Adrenal gland (tissue), 12 donors: ENCODE measurements around the gene PTPRN2. TPM values are rescaled to one million over a fixed set of nuclear protein-coding genes. Genes with fewer than 3 reads are reported as not detected.
"Not testable (repeated sequence)": the region's sequence is repeated elsewhere in the genome, so short reads cannot be mapped to it uniquely, and the experiment has no call there.

Experiments used
- DNase-seq, 7 donors: peaks; one replicate each; pipeline ENCODE4 v3.0.0-alpha.2; 2019 to 2020
- H3K27ac ChIP-seq, 5 donors: fragments of 200-600 bp; sonication (generic) in 4 of 5; 1 replicate in 3 of 5; 2 replicates in 2 of 5; pipeline versions ENCODE4 v1.5.1 to v1.8.0; 2016 to 2020; ENCODE audit warnings: mild to moderate bottlenecking in 1 of 5
- H3K27me3 ChIP-seq: fragments of 200-600 bp; 2 replicates; pipeline ENCODE4 v1.8.0; 2021
- H3K36me3 ChIP-seq, 2 donors: fragments of 200-600 bp; replicated peaks in 1 of 2; 1 replicate in 1 of 2; 2 replicates in 1 of 2; pipeline versions ENCODE4 v1.5.1 to v1.8.0; 2018 to 2022
- H3K4me1 ChIP-seq, 2 donors: fragments of 200-600 bp; replicated peaks in 1 of 2; 1 replicate in 1 of 2; 2 replicates in 1 of 2; pipeline versions ENCODE4 v1.5.1 to v1.8.0; 2018 to 2021
- H3K4me3 ChIP-seq, 4 donors: fragments of 200-600 bp; sonication (generic) in 3 of 4; one replicate each; pipeline ENCODE4 v1.5.1; 2016 to 2018
- H3K9me3 ChIP-seq, 3 donors: fragments of 200-600 bp; sonication (generic) in 1 of 3; replicated peaks in 1 of 3; 1 replicate in 2 of 3; 2 replicates in 1 of 3; pipeline versions ENCODE4 v1.5.1 to v1.8.0; 2016 to 2021
- POLR2A ChIP-seq, 2 donors: fragments of 450-650 bp; IDR thresholded peaks; one replicate each; pipeline ENCODE4 v1.6.1; 2017; ENCODE audit warnings: antibody characterized with exemption in 2 of 2, mild to moderate bottlenecking in 2 of 2, moderate library complexity in 1 of 2
- WGBS, 4 donors: extraction: QIAGEN DNeasy Blood & Tissue Kit in 2 of 4; methylation state at CpG; one replicate each; pipeline versions ENCODE4 v1.1.5 to v1.1.7; 2013 to 2017; 5-methylcytosine and 5-hydroxymethylcytosine counted together
- intact Hi-C, 2 donors: fragments of 100-400 bp; cut with DNase I; formaldehyde crosslinking; loops; one replicate each; pipeline versions ENCODE4 v1.14.1 to v1.15.0; 2022 to 2023
- polyA plus RNA-seq, 3 donors: library from polyadenylated mRNA; stranded (reverse); fragments of 200-250 nt in 2 of 3; fragments of 350-450 nt in 1 of 3; fragmentation: Illumina TruSeq in 1 of 3; extraction: RNeasy Lipid Tissue Mini Kit (QIAGEN cat#74804) in 1 of 3; gene quantifications; one replicate each; pipeline ENCODE4 v1.2.3, GENCODE V29; 2013 to 2014
- total RNA-seq, 9 donors: library from RNA; depleted of rRNA in 4 of 9; stranded (reverse); fragments of >200 nt in 4 of 9; fragments of 120-200 nt in 1 of 9; fragmentation: NEBNext Ultra II Directional in 1 of 9; extraction: Animal tissue kit (Norgen Biotek cat#: 25700) in 1 of 9; gene quantifications; one replicate each; pipeline versions ENCODE4 v1.1.0 to v1.2.4, GENCODE V29; 2013 to 2023
- TF ChIP-seq, protein P1 (sequence below), 6 experiments: fragments of 450-650 bp in 4 of 6; fragments of 200-600 bp in 2 of 6; sonication (generic) in 1 of 6; IDR thresholded peaks; 1 replicate in 5 of 6; 2 replicates in 1 of 6; pipeline versions ENCODE4 v1.5.1 to v1.8.0; 2016 to 2021; ENCODE audit warnings: antibody characterized with exemption in 6 of 6, mild to moderate bottlenecking in 2 of 6, moderate library complexity in 1 of 6
- donor health status: healthy with polysubstance abuse.
- donor health status: Bipolar disorder and iron deficiency.
- donor health status: DM: yes; HTN: yes; CAD: no.
- donor health status: DM: no; HTN: no; CAD: no.
- donor health status: DM: no; HTN: no; CAD: no.
- donor health status: DM: yes; HTN: yes; CAD: no.

The PTPRN2 gene
- total and polyA plus RNA-seq, 12 donors = 2.2 to 16.2 (median 3.4) TPM

GRCh38 chr7:158534598-158534997 lies 53.0 kb downstream of the PTPRN2 start:
- no peak for DNase-seq
- Histone ChIP-seq H3K4me1 (no peaks in the 10 kb centered on the region), H3K9me3 (no peaks in the 10 kb centered on the region), H3K27me3 (no peaks in the 10 kb centered on the region), H3K27ac (no peak overlapping the region), H3K4me3 (no peak overlapping the region), H3K36me3 (no peaks in the 10 kb centered on the region)
- intact Hi-C loops = no loop called here
- WGBS, 4 donors = 69 to 81% (median 79%) methylated on average over 12 to 16 of the region's 16 CpGs
- TF ChIP-seq, protein P1, sequence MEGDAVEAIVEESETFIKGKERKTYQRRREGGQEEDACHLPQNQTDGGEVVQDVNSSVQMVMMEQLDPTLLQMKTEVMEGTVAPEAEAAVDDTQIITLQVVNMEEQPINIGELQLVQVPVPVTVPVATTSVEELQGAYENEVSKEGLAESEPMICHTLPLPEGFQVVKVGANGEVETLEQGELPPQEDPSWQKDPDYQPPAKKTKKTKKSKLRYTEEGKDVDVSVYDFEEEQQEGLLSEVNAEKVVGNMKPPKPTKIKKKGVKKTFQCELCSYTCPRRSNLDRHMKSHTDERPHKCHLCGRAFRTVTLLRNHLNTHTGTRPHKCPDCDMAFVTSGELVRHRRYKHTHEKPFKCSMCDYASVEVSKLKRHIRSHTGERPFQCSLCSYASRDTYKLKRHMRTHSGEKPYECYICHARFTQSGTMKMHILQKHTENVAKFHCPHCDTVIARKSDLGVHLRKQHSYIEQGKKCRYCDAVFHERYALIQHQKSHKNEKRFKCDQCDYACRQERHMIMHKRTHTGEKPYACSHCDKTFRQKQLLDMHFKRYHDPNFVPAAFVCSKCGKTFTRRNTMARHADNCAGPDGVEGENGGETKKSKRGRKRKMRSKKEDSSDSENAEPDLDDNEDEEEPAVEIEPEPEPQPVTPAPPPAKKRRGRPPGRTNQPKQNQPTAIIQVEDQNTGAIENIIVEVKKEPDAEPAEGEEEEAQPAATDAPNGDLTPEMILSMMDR (IDR thresholded peaks at IDR 0.05) = no peak
- TF ChIP-seq POLR2A (IDR thresholded peaks at IDR 0.05) = no peak

- H3K9me3 ChIP-seq, H3K4me1 ChIP-seq, H3K36me3 ChIP-seq, intact Hi-C loops, DNase-seq, H3K27ac ChIP-seq, H3K27me3 ChIP-seq, H3K4me3 ChIP-seq: not testable (repeated sequence)
- WGBS, 4 donors = 82 to 100% (median 87%) methylated on average over 1 to 12 of the region's 12 CpGs; no CpG with 5 or more reads in 1 of the 4 donors
These were observed 53.5 kb downstream of the PTPRN2 start for GRCh38 chr7:158534134-158534515.

DNA sequence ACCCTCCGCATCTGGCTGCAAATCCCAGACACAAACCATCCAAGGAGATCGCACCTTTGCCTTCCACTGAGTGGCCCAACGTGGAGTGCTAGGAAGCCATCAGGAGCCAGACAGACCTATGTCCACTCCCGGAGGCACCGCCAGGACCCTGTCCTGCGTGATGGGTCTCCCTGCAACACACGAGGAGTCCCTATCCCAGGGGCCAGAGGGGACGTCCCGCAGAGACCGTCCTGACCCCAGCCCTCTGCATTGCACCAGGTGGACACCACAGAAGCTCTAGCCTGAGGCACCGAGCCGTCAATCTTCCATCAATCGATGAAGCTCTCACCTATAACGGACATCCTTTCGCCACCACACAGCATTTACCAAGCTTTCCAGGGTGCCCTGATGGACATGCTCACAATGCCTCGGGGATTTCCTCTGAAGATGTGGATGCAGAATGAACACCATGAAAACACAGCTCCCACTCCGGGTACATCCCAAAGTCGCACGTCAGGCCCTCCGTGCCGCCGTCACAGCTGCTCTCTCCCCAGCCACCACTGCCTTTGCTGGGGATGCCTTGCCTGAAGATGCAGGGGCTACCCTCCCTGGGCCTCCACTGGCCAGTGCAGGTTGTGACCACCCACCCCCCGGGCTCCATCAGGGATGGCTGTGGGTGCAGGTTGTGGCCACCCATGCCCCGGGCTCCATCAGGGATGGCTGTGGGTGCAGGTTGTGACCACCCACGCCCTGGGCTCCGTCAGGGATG lies 54.1 kb downstream of the PTPRN2 start:
- no peak overlapping the region for H3K4me3 ChIP-seq
- H3K4me1 ChIP-seq = no peaks in the 10 kb centered on the region
- H3K36me3 ChIP-seq = no peaks in the 10 kb centered on the region
- WGBS, 4 donors = 84 to 92% (median 89%) methylated on average over 12 to 26 of the region's 26 CpGs
- no peaks in the 10 kb centered on the region for H3K27me3 ChIP-seq
- no peak for DNase-seq
- intact Hi-C loops = no loop called here
- no peak overlapping the region for H3K27ac ChIP-seq
- TF ChIP-seq, protein P1 (IDR thresholded peaks at IDR 0.05) = no peak
- no peak for TF ChIP-seq POLR2A (IDR thresholded peaks at IDR 0.05)
- no peaks in the 10 kb centered on the region for H3K9me3 ChIP-seq

- H3K36me3 ChIP-seq = no peaks in the 10 kb centered on the region
- H3K4me3 ChIP-seq = no peak overlapping the region
- 54 to 66% (median 62%) methylated on average over 13 to 17 of the region's 17 CpGs for WGBS, 4 donors
- peak in 1 of 7 donors; percentile 7 for DNase-seq
- H3K27ac ChIP-seq = no peak overlapping the region
- TF ChIP-seq POLR2A (IDR thresholded peaks at IDR 0.05) = no peak
- TF ChIP-seq, protein P1 (IDR thresholded peaks at IDR 0.05) = no peak
- no peaks in the 10 kb centered on the region for H3K27me3 ChIP-seq
- no peaks in the 10 kb centered on the region for H3K4me1 ChIP-seq
- no peaks in the 10 kb centered on the region for H3K9me3 ChIP-seq
- intact Hi-C loops = no loop called here
These were observed 55.5 kb downstream of the PTPRN2 start for GRCh38 chr7:158532093-158532627.

- no peaks in the 10 kb centered on the region for H3K27me3 ChIP-seq
- 68 to 83% (median 79%) methylated on average over 6 to 11 of the region's 11 CpGs for WGBS, 4 donors
- no peaks in the 10 kb centered on the region for H3K4me1 ChIP-seq
- H3K36me3 ChIP-seq = no peaks in the 10 kb centered on the region
- intact Hi-C loops = no loop called here
- no peaks in the 10 kb centered on the region for H3K9me3 ChIP-seq
- DNase-seq = no peak
- H3K4me3 ChIP-seq = no peak overlapping the region
- no peak overlapping the region for H3K27ac ChIP-seq
- TF ChIP-seq, protein P1 (IDR thresholded peaks at IDR 0.05) = no peak
- no peak for TF ChIP-seq POLR2A (IDR thresholded peaks at IDR 0.05)
These were observed 56.0 kb downstream of the PTPRN2 start for GRCh38 chr7:158531661-158532060.
